Muscle of leg (tissue), 11 donors: ENCODE measurements around the gene MS4A15. TPM values are rescaled to one million over a fixed set of nuclear protein-coding genes. Genes with fewer than 3 reads are reported as not detected.
"Not testable (repeated sequence)": the region's sequence is repeated elsewhere in the genome, so short reads cannot be mapped to it uniquely, and the experiment has no call there.

Experiments used
- DNase-seq: peaks from one replicate; pipeline ENCODE4 v3.0.0; 2013
- H3K27ac ChIP-seq: one replicate; pipeline ENCODE4 v1.5.1; 2013; ENCODE audit warnings: mild to moderate bottlenecking, low read length, control low read depth
- H3K27me3 ChIP-seq: one replicate; pipeline ENCODE4 v1.6.1; 2013; ENCODE audit warnings: low read length; ENCODE audit not compliant: control insufficient read depth, insufficient read depth
- H3K36me3 ChIP-seq: one replicate; pipeline ENCODE4 v1.6.1; 2013; ENCODE audit warnings: low read length; ENCODE audit not compliant: control insufficient read depth, insufficient read depth
- H3K4me1 ChIP-seq: one replicate; pipeline ENCODE4 v1.6.1; 2013; ENCODE audit warnings: low read length; ENCODE audit not compliant: control insufficient read depth, insufficient read depth
- H3K4me3 ChIP-seq: one replicate; pipeline ENCODE4 v1.5.1; 2013; ENCODE audit warnings: low read length, control low read depth
- H3K9me3 ChIP-seq: replicated peaks from 2 replicates; pipeline ENCODE4 v1.6.1; 2013; ENCODE audit warnings: low read depth, low read length; ENCODE audit not compliant: control insufficient read depth
- WGBS: methylation state at CpG from one replicate; pipeline ENCODE4 v1.1.5; 2013; ENCODE audit warnings: missing lambda C conversion rate; ENCODE audit not compliant: insufficient coverage; 5-methylcytosine and 5-hydroxymethylcytosine counted together
- polyA plus RNA-seq, 8 donors: library from polyadenylated mRNA; unstranded; fragments of 120-200 nt; gene quantifications; one replicate each; pipeline versions ENCODE4 v1.2.1 to v1.2.3, GENCODE V29; 2013; ENCODE audit warnings: inconsistent platforms in 1 of 8, low replicate concordance in 1 of 8; ENCODE audit not compliant: insufficient read length in 8 of 8, insufficient read depth in 1 of 8
- total RNA-seq: library from RNA; stranded (reverse); fragments of 120-200 nt; gene quantifications from one replicate; pipeline ENCODE4 v1.2.4, GENCODE V29; 2013

The MS4A15 gene
- total and polyA plus RNA-seq, 9 donors = 0.23 TPM; not detected in 8

GRCh38 chr11:60816590-60817157 is 60.0 kb downstream of the MS4A15 start:
- no peak overlapping the region for H3K27ac ChIP-seq
- H3K36me3 ChIP-seq = no peaks in the 10 kb centered on the region
- no peak overlapping the region for H3K4me3 ChIP-seq
- no peaks in the 10 kb centered on the region for H3K4me1 ChIP-seq
- no peak for DNase-seq
- WGBS = no CpG with 5 or more reads among the region's 2 CpGs
- peaks cover 12% of the 10 kb centered on the region for H3K9me3 ChIP-seq
- H3K27me3 ChIP-seq = no peaks in the 10 kb centered on the region

GRCh38 chr11:60818057-60818456 is 61.4 kb downstream of the MS4A15 start:
- 70% methylated on average over 4 of the region's 4 CpGs for WGBS
- H3K27ac ChIP-seq = no peak overlapping the region
- no peak overlapping the region for H3K4me3 ChIP-seq
- H3K4me1 ChIP-seq = no peaks in the 10 kb centered on the region
- peaks cover 12% of the 10 kb centered on the region for H3K9me3 ChIP-seq
- no peaks in the 10 kb centered on the region for H3K27me3 ChIP-seq
- DNase-seq = no peak
- H3K36me3 ChIP-seq = no peaks in the 10 kb centered on the region

GRCh38 chr11:60821827-60822599 is 65.3 kb downstream of the MS4A15 start:
- no peak for DNase-seq
- WGBS = 59% methylated on average over 6 of the region's 15 CpGs
- Histone ChIP-seq H3K27me3 (no peaks in the 10 kb centered on the region), H3K4me3 (no peak overlapping the region), H3K27ac (no peak overlapping the region), H3K36me3 (no peaks in the 10 kb centered on the region), H3K9me3 (peaks cover 5% of the 10 kb centered on the region), H3K4me1 (no peaks in the 10 kb centered on the region)

- not testable (repeated sequence) for H3K27me3 ChIP-seq, DNase-seq, H3K9me3 ChIP-seq, H3K4me1 ChIP-seq, H3K36me3 ChIP-seq, H3K4me3 ChIP-seq, H3K27ac ChIP-seq
- WGBS = 91% methylated on average over 5 of the region's 5 CpGs
Observed at GRCh38 chr11:60823745-60824306, 67.2 kb downstream of the MS4A15 start.

- no peaks in the 10 kb centered on the region for H3K9me3 ChIP-seq
- no peak for DNase-seq
- no peaks in the 10 kb centered on the region for H3K4me1 ChIP-seq
- no peaks in the 10 kb centered on the region for H3K27me3 ChIP-seq
- no peak overlapping the region for H3K27ac ChIP-seq
- H3K36me3 ChIP-seq = no peaks in the 10 kb centered on the region
- no peak overlapping the region for H3K4me3 ChIP-seq
- 80% methylated on average over 5 of the region's 5 CpGs for WGBS
Observed at GRCh38 chr11:60825118-60825517, 68.5 kb downstream of the MS4A15 start.

GRCh38 chr11:60825790-60826189 is 69.1 kb downstream of the MS4A15 start:
- H3K27me3 ChIP-seq = no peaks in the 10 kb centered on the region
- no peak overlapping the region for H3K4me3 ChIP-seq
- 75% methylated on average over 6 of the region's 6 CpGs for WGBS
- H3K4me1 ChIP-seq = no peaks in the 10 kb centered on the region
- no peaks in the 10 kb centered on the region for H3K9me3 ChIP-seq
- DNase-seq = no peak
- no peaks in the 10 kb centered on the region for H3K36me3 ChIP-seq
- no peak overlapping the region for H3K27ac ChIP-seq

Other genes with a start within 250 kb of the MS4A15 start
- not detected for gene MS4A13, start 241.5 kb upstream of the MS4A15 start, total RNA-seq
- gene MS4A13, start 241.5 kb upstream of the MS4A15 start, polyA plus RNA-seq = not detected
- 2.5 TPM for gene MS4A8, start 57.3 kb upstream of the MS4A15 start, total RNA-seq
- 10 to 100 TPM in 1 of 8 donors, 1 to 10 TPM in 7; 2.3 to 10.5 (median 6.9) TPM for gene MS4A8, start 57.3 kb upstream of the MS4A15 start, polyA plus RNA-seq
- not detected for gene MS4A18, start 32.1 kb upstream of the MS4A15 start, total RNA-seq
- not detected for gene MS4A18, start 32.1 kb upstream of the MS4A15 start, polyA plus RNA-seq
- not detected for gene MS4A10, start 28.5 kb downstream of the MS4A15 start, total RNA-seq
- gene MS4A10, start 28.5 kb downstream of the MS4A15 start, polyA plus RNA-seq = under 1 TPM in 2 of 8 donors, not detected in 6; 0.09 to 0.11 TPM
- gene CCDC86, start 85.2 kb downstream of the MS4A15 start, total RNA-seq = 7.4 TPM
- 10 to 100 TPM; 18.1 to 22.7 (median 20.1) TPM for gene CCDC86, start 85.2 kb downstream of the MS4A15 start, polyA plus RNA-seq
- 0.62 TPM for gene PTGDR2, start 99.1 kb downstream of the MS4A15 start, total RNA-seq
- 1 to 10 TPM in 1 of 8 donors, under 1 TPM in 7; 0.48 to 1.0 (median 0.76) TPM for gene PTGDR2, start 99.1 kb downstream of the MS4A15 start, polyA plus RNA-seq
- gene ZP1, start 110.7 kb downstream of the MS4A15 start, total RNA-seq = not detected
- under 1 TPM in 2 of 8 donors, not detected in 6; 0.07 to 0.13 TPM for gene ZP1, start 110.7 kb downstream of the MS4A15 start, polyA plus RNA-seq
- gene PRPF19, start 149.7 kb downstream of the MS4A15 start, total RNA-seq = 32.6 TPM
- gene PRPF19, start 149.7 kb downstream of the MS4A15 start, polyA plus RNA-seq = 10 to 100 TPM; 61.8 to 94.5 (median 73.8) TPM
- 33.3 TPM for gene TMEM109, start 157.3 kb downstream of the MS4A15 start, total RNA-seq
- gene TMEM109, start 157.3 kb downstream of the MS4A15 start, polyA plus RNA-seq = 100 to 1,000 TPM in 5 of 8 donors, 10 to 100 TPM in 3; 92.3 to 118 (median 110) TPM
- 36.8 TPM for gene TMEM132A, start 167.6 kb downstream of the MS4A15 start, total RNA-seq
- 10 to 100 TPM; 28.9 to 59.2 (median 44.0) TPM for gene TMEM132A, start 167.6 kb downstream of the MS4A15 start, polyA plus RNA-seq
- gene SLC15A3, start 195.3 kb downstream of the MS4A15 start, total RNA-seq = 12.7 TPM
- gene SLC15A3, start 195.3 kb downstream of the MS4A15 start, polyA plus RNA-seq = 10 to 100 TPM; 12.3 to 26.9 (median 23.3) TPM
- gene CD6, start 214.8 kb downstream of the MS4A15 start, total RNA-seq = 0.18 TPM
- gene CD6, start 214.8 kb downstream of the MS4A15 start, polyA plus RNA-seq = 1 to 10 TPM in 2 of 8 donors, under 1 TPM in 6; 0.32 to 2.0 (median 0.77) TPM